ENCODE results near the gene EYA2.

GRCh38 chr20:47188540-47188939 is 293.9 kb downstream of the EYA2 start:
- TF ChIP-seq CTCF (IDR thresholded peaks at IDR 0.05; ENCODE audit: low read depth, low read length): no peak
- no peak for TF ChIP-seq POLR2A (IDR thresholded peaks at IDR 0.05; ENCODE audit: extremely low read depth, insufficient read length)

Data from NB4 (cell line).